Retinal pigment epithelial cell (primary cell): Measurements from ENCODE around the gene ECPAS.
A peak's percentile ranks its signal among the peaks of the same experiment; 100 is the strongest.

ENCODE experiments used
- DNase-seq: peaks from one replicate; pipeline ENCODE4 v3.0.0-alpha.2; 2010; ENCODE audit warnings: low read depth
- H3K4me3 ChIP-seq: 2 replicates; pipeline ENCODE4 v1.5.1; 2011; ENCODE audit warnings: mild to moderate bottlenecking, low read length, control low read depth, moderate library complexity
- TF ChIP-seq, protein P1 (sequence below): conservative IDR thresholded peaks from 2 replicates; pipeline ENCODE4 v1.5.1; 2011; ENCODE audit warnings: low read depth, low read length, control low read depth, inconsistent platforms

The ECPAS gene

DNA sequence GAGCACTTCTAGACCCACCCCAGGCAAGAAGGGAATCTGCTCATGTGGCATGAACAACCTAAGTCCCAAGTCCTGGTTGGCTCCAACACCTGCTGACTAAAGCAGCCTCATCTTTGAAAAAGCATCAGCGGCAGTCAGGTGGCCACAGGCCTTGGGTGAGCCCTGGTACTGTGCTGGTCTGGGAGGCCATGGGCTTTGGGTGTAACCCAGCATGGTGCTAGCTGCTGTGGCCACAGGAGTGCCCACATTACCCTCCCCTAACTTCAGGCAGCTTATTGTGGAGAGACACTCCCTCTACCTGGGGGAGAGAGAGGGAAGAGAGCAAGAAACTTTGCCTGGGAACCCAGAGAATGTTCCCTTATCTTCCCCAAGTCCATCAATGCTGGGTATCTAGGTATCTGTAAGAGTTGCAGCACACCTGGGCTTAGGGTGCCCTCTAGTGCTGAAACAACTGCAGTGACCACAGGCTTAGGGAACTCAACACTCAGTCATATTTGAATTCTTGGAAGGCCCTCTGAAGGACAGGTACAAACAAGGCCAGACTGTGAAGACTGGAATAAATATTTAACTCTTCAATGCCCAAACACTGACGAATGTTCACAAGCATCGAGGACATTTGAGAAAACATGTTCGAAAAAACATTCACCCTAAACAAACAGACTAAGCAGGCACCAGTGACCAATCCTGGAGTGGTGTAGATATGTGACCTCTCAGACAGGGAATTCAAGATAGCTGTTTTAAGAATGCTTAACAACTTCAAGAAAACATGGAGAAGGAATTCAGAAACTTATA is 84.2 kb downstream of the ECPAS start:
- no peak for DNase-seq
- H3K4me3 ChIP-seq: no peak overlapping the region
- TF ChIP-seq, protein P1, sequence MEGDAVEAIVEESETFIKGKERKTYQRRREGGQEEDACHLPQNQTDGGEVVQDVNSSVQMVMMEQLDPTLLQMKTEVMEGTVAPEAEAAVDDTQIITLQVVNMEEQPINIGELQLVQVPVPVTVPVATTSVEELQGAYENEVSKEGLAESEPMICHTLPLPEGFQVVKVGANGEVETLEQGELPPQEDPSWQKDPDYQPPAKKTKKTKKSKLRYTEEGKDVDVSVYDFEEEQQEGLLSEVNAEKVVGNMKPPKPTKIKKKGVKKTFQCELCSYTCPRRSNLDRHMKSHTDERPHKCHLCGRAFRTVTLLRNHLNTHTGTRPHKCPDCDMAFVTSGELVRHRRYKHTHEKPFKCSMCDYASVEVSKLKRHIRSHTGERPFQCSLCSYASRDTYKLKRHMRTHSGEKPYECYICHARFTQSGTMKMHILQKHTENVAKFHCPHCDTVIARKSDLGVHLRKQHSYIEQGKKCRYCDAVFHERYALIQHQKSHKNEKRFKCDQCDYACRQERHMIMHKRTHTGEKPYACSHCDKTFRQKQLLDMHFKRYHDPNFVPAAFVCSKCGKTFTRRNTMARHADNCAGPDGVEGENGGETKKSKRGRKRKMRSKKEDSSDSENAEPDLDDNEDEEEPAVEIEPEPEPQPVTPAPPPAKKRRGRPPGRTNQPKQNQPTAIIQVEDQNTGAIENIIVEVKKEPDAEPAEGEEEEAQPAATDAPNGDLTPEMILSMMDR: peak; percentile 54

DNA sequence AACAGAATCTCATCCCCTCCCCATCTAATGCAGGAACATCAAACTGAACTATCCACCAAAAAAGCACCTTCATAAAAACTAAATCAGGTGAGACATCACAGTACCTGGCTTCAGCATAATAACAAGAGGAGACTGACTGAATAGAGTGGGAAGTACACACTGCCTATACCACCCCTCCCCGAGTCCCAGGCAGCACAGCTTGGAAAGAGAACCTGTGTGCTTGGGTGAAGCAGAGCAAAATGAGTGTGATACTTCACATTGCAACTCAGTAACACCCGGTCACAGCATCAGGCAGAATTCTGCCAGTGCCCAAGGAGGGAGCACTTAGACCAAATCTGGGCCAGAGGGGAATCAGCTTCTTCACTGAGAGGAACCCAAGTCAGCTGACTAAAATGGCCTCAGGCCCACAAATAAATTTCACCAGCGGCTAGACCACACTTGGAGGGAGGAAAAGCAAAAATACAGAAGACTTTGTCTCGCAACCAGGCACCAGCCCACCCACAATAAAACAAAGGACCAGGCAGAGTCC is 84.9 kb downstream of the ECPAS start:
- DNase-seq: no peak
- TF ChIP-seq, protein P1: no peak
- H3K4me3 ChIP-seq: no peak overlapping the region

DNA sequence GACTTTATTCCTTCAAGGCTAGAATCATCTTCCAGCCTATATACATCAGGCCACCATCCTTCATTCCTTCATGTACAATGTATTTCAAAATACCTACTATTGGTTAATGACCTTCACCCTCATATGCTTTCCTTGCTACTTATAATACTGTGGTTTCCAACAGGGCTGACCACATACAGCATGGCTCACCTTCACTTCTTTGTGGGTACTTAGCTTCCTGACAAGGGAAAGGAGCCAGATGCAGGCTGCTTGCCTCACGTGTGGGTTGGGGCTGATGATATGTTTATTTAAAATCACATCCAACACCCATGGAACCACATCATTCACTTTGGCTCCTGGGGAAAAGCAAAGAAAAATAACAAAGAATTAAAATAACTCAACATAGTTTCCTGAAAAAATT is 90.2 kb downstream of the ECPAS start:
- TF ChIP-seq, protein P1: no peak
- no peak overlapping the region for H3K4me3 ChIP-seq
- no peak for DNase-seq

DNA sequence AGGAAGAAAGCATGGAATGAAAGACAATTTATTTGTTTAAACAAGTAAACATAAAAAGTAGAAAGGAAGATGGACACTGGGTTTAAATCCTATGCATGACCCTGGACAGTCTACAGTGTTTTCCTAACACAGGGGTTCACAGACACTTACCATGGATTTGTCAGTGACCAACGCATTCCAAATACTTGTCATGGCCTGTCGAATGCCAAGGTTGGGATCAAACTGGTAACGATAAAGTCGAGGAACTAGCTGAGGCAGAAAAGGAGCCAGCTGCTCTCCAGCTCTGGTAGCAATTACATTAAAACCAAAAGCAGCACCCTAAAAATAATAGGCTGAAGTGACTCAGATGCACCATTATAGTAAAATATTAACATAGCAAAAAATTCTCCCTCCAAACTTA is 94.8 kb downstream of the ECPAS start:
- TF ChIP-seq, protein P1: no peak
- no peak for DNase-seq
- H3K4me3 ChIP-seq: no peak overlapping the region

DNA sequence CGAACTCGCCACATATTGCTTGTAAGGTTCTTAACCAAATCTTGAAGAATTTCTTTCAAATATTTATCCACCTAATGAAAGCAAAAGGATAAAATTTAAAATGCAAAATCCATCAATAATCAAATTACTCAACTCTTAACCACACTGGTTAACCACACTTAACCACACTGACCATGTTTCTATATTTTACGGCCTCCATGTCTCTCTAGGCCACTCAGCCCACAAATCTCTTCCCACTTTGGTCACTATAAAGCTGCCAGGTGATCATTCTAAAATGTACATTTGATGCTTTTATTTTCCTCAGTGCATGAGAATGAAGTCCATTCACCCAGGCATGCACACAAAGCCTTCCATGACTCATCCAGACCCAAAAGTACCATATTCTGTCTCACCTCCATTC is 97.8 kb downstream of the ECPAS start:
- no peak overlapping the region for H3K4me3 ChIP-seq
- DNase-seq: no peak
- TF ChIP-seq, protein P1: no peak

DNA sequence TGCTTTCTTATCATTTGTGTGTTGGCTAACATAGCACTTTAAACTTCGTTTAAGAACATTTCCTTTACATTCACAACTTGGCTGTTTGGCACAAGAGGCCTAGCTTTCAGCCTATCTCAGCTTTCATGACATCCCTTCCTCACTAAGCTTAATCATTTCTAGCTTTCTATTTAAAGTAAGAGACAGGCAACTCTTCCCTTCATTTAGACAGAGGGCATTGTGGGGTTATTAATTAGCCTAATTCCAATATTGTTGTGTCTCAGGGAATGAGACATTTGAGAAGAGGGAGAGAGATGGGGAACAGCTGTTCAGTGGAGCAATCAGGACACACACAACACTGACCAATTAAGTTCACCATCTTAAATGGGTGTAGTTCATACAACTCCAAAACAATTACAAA is 103.2 kb downstream of the ECPAS start:
- H3K4me3 ChIP-seq: no peak overlapping the region
- TF ChIP-seq, protein P1: no peak
- no peak for DNase-seq
